OCI-LY7 (cell line): ENCODE measurements around the gene ZNF837.

Experiments used
- EZH2phosphoT487 ChIP-seq: fragments of 200-600 bp; sonication (generic); IDR thresholded peaks from 2 replicates; pipeline ENCODE4 v1.6.1; 2018; ENCODE audit warnings: low read depth, borderline replicate concordance, mild to moderate bottlenecking, mixed run types, antibody characterized with exemption, low read length, moderate library complexity, mixed read lengths
- TF ChIP-seq, protein P1 (sequence below): fragments of 200-600 bp; sonication (generic); conservative IDR thresholded peaks from 2 replicates; pipeline ENCODE4 v1.5.1; 2014; ENCODE audit warnings: mild to moderate bottlenecking, antibody characterized with exemption, low read length, moderate library complexity, mixed read lengths

DNA sequence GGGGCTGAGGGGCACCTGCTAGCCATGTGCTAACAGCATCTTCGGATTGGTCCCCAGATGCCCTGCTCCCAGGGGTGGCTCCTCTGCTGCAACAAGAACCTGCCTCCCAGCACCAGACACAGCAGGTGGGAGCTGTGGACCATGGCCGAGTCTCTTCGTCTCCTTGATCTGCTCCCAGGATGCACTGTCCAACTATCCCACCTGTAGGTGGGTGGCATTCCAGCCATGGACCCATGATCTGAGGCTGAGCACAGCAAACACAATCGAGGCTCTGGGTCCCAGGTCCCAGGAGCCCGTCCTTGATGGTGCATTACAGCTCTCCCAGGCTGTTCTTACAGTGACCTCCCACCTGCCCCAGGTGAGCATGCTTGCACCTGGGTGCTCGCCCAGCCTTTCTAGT lies 1.6 kb downstream of the ZNF837 start:
- TF ChIP-seq, protein P1, sequence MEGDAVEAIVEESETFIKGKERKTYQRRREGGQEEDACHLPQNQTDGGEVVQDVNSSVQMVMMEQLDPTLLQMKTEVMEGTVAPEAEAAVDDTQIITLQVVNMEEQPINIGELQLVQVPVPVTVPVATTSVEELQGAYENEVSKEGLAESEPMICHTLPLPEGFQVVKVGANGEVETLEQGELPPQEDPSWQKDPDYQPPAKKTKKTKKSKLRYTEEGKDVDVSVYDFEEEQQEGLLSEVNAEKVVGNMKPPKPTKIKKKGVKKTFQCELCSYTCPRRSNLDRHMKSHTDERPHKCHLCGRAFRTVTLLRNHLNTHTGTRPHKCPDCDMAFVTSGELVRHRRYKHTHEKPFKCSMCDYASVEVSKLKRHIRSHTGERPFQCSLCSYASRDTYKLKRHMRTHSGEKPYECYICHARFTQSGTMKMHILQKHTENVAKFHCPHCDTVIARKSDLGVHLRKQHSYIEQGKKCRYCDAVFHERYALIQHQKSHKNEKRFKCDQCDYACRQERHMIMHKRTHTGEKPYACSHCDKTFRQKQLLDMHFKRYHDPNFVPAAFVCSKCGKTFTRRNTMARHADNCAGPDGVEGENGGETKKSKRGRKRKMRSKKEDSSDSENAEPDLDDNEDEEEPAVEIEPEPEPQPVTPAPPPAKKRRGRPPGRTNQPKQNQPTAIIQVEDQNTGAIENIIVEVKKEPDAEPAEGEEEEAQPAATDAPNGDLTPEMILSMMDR = no peak
- TF ChIP-seq EZH2phosphoT487 = no peak
